K562 (cell line): ENCODE data around the gene GEMIN7.

ENCODE experiments used
- ATF7 ChIP-seq: fragments of 450-650 bp; IDR thresholded peaks from 2 replicates; pipeline ENCODE4 v1.7.1; 2014; ENCODE audit warnings: mild to moderate bottlenecking, moderate library complexity
- EP300 ChIP-seq: IDR thresholded peaks from 2 replicates; pipeline ENCODE4 v1.6.1; 2012; ENCODE audit warnings: low read length, improper control_type of control experiment
- GATAD2B ChIP-seq: fragments of 450-650 bp; IDR thresholded peaks from 2 replicates; pipeline ENCODE4 v1.6.1; 2017; ENCODE audit warnings: mild to moderate bottlenecking, borderline replicate concordance
- JUND ChIP-seq, 2 experiments: IDR thresholded peaks; 2 replicates in 1 of 2; 3 replicates in 1 of 2; pipeline ENCODE4 v1.6.1; 2011; ENCODE audit warnings: borderline replicate concordance in 2 of 2, low read depth in 2 of 2, low read length in 2 of 2, improper control_type of control experiment in 1 of 2, missing biosample characterization in 1 of 2, missing genetic modification characterization in 1 of 2, missing genetic modification reagents in 1 of 2
- SMAD4 ChIP-seq: fragments of 250-450 bp; sonication (Bioruptor Pico); conservative IDR thresholded peaks from 2 replicates; pipeline ENCODE4 v1.8.0; 2021; ENCODE audit warnings: inconsistent platforms, mild to moderate bottlenecking, moderate library complexity
- ZNF197 ChIP-seq: fragments of 200-800 bp; sonication (Bioruptor generic); IDR thresholded peaks from 2 replicates; pipeline ENCODE4 v1.6.1; 2016; ENCODE audit warnings: low read depth, missing genetic modification characterization, missing compliant biosample characterization
- ZZZ3 ChIP-seq: fragments of 450-650 bp; IDR thresholded peaks from 2 replicates; pipeline ENCODE4 v1.6.1; 2016; ENCODE audit warnings: antibody characterized with exemption, mild to moderate bottlenecking, moderate library complexity

DNA sequence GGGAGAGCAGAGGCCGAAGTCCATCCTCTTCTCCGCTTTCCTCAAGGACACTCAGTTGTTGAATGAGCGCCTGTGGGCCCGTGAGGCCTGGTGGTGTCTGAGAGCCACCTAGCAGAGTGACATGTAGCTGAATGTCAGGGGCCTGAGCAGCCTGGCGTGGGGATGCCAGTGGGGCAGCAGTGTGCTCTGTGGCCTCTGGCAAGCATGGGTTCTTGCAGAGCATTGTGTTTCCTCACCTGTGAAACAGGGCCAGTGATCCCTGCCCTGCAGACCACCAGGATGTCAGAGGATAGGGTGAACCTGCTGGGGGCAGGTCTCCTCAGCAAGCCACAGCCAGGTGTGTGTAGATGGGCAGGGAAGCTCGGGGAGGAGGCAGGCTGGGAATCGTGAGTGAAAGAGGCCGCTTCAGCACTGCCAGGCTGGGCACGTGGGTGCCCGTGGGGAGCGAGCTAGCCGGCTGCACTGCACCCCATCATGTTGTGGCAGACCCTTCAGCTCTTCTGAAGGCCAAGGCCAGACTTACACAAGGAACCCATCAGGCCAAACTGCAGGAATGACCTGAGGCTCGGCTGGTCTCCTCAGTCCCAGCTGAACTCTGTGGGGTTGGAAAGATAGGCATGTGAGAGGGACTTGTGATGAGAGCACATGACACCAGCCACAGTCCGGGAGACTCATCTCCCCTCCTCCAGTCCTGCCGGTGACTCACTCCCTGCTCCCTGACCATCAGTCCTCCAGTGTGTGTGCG, 18.9 kb downstream of the GEMIN7 start:
- no peak for TF ChIP-seq GATAD2B
- TF ChIP-seq EP300: peak; percentile 61; the same call in 1 of the 2 replicates
- TF ChIP-seq JUND (IDR thresholded peaks at IDR 0.05; ENCODE audit: borderline replicate concordance, low read depth, low read length): peak; percentile 99
- TF ChIP-seq JUND (tag; IDR thresholded peaks at IDR 0.05; ENCODE audit: borderline replicate concordance, low read depth, low read length): peak; percentile 97; the same call in 2 of the 3 replicates
- peak; percentile 49 for TF ChIP-seq SMAD4
- no peak for TF ChIP-seq ZZZ3
- TF ChIP-seq ZNF197 (CRISPR knock-in tag): no peak
- TF ChIP-seq ATF7: peak; percentile 54; the same call in 1 of the 2 replicates
